Measurements from ENCODE around the gene PARD3.

The PARD3 gene

GRCh38 chr10:34716234-34716633, 98.9 kb downstream of the PARD3 start:
- TF ChIP-seq CTCF (IDR thresholded peaks at IDR 0.05; ENCODE audit: control insufficient read depth, extremely low read depth, insufficient read depth): no peak

GRCh38 chr10:34715511-34716187, 99.4 kb downstream of the PARD3 start:
- no peak for TF ChIP-seq CTCF (IDR thresholded peaks at IDR 0.05; ENCODE audit: control insufficient read depth, extremely low read depth, insufficient read depth)
- DNase-seq (ENCODE audit: low read depth): no peak
- no peak overlapping the region for H3K4me3 ChIP-seq (ENCODE audit: low read depth, low read length)

More at GRCh38 chr10:34716234-34716633, 98.9 kb downstream of the PARD3 start:
- DNase-seq (ENCODE audit: low read depth): no peak
- no peak overlapping the region for H3K4me3 ChIP-seq (ENCODE audit: low read depth, low read length)

GRCh38 chr10:34713875-34714274, 101.2 kb downstream of the PARD3 start:
- no peak overlapping the region for H3K4me3 ChIP-seq (ENCODE audit: low read depth, low read length)
- DNase-seq (ENCODE audit: low read depth): no peak
- TF ChIP-seq CTCF (IDR thresholded peaks at IDR 0.05; ENCODE audit: control insufficient read depth, extremely low read depth, insufficient read depth): no peak

GRCh38 chr10:34711500-34711899, 103.6 kb downstream of the PARD3 start:
- DNase-seq (ENCODE audit: low read depth): no peak
- TF ChIP-seq CTCF (IDR thresholded peaks at IDR 0.05; ENCODE audit: control insufficient read depth, extremely low read depth, insufficient read depth): no peak
- no peak overlapping the region for H3K4me3 ChIP-seq (ENCODE audit: low read depth, low read length)

- TF ChIP-seq CTCF (IDR thresholded peaks at IDR 0.05; ENCODE audit: control insufficient read depth, extremely low read depth, insufficient read depth): no peak
- DNase-seq (ENCODE audit: low read depth): no peak
- no peak overlapping the region for H3K4me3 ChIP-seq (ENCODE audit: low read depth, low read length)
Observed at GRCh38 chr10:34710391-34710751, 104.7 kb downstream of the PARD3 start.

- no peak for DNase-seq (ENCODE audit: low read depth)
- no peak overlapping the region for H3K4me3 ChIP-seq (ENCODE audit: low read depth, low read length)
- TF ChIP-seq CTCF (IDR thresholded peaks at IDR 0.05; ENCODE audit: control insufficient read depth, extremely low read depth, insufficient read depth): no peak
Observed at GRCh38 chr10:34709637-34710390, 105.3 kb downstream of the PARD3 start.
